GM12872 (cell line): ENCODE results near the gene PRSS53.

Experiments
- TF ChIP-seq, protein P1 (sequence below): IDR thresholded peaks from 3 replicates; pipeline ENCODE4 v1.5.1; 2011; ENCODE audit warnings: low read depth, mild to moderate bottlenecking, low read length, moderate library complexity; ENCODE audit not compliant: insufficient read depth

PRSS53 gene

DNA sequence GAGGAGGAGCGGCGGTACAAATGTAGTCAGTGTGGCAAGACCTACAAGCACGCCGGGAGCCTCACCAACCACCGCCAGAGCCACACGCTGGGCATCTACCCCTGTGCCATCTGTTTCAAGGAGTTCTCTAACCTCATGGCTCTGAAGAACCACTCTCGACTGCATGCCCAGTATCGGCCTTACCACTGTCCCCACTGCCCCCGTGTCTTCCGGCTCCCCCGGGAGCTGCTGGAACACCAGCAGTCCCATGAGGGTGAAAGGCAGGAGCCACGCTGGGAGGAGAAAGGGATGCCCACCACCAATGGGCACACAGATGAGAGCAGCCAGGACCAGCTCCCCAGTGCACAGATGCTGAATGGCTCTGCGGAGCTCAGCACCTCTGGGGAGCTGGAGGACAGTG lies 11.7 kb downstream of the PRSS53 start:
- TF ChIP-seq, protein P1, sequence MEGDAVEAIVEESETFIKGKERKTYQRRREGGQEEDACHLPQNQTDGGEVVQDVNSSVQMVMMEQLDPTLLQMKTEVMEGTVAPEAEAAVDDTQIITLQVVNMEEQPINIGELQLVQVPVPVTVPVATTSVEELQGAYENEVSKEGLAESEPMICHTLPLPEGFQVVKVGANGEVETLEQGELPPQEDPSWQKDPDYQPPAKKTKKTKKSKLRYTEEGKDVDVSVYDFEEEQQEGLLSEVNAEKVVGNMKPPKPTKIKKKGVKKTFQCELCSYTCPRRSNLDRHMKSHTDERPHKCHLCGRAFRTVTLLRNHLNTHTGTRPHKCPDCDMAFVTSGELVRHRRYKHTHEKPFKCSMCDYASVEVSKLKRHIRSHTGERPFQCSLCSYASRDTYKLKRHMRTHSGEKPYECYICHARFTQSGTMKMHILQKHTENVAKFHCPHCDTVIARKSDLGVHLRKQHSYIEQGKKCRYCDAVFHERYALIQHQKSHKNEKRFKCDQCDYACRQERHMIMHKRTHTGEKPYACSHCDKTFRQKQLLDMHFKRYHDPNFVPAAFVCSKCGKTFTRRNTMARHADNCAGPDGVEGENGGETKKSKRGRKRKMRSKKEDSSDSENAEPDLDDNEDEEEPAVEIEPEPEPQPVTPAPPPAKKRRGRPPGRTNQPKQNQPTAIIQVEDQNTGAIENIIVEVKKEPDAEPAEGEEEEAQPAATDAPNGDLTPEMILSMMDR: no peak

DNA sequence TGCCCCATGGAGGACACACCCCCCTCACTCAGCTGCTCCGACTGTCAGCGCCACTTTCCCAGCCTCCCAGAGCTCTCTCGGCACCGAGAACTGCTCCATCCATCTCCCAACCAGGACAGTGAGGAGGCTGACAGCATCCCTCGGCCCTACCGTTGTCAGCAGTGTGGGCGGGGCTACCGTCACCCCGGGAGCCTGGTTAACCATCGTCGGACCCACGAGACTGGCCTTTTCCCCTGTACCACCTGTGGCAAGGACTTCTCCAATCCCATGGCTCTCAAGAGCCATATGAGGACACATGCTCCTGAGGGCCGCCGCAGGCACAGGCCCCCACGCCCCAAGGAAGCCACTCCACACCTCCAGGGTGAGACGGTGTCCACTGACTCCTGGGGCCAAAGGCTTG lies 12.4 kb downstream of the PRSS53 start:
- TF ChIP-seq, protein P1: no peak

DNA sequence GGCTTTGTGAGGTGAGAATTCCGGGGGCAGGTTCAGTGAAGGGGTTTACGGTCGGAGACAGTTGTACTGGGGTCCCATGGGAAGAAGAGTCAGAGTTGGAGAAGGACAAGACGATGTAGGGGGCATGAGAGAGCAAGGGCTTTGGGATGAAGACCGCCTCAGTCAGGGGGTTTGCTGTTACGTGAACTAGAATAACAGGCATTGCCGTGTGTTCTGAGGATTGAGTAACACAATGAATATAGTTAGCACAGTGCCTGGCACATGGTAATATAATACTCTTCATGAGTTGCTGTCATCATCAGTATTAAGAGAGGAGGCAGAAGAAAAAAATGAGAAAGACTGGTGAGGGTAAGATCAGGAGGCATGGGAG lies 13.9 kb downstream of the PRSS53 start:
- TF ChIP-seq, protein P1: 0 out of 3 replicates have a peak, but pooled peaks have one; percentile 3

DNA sequence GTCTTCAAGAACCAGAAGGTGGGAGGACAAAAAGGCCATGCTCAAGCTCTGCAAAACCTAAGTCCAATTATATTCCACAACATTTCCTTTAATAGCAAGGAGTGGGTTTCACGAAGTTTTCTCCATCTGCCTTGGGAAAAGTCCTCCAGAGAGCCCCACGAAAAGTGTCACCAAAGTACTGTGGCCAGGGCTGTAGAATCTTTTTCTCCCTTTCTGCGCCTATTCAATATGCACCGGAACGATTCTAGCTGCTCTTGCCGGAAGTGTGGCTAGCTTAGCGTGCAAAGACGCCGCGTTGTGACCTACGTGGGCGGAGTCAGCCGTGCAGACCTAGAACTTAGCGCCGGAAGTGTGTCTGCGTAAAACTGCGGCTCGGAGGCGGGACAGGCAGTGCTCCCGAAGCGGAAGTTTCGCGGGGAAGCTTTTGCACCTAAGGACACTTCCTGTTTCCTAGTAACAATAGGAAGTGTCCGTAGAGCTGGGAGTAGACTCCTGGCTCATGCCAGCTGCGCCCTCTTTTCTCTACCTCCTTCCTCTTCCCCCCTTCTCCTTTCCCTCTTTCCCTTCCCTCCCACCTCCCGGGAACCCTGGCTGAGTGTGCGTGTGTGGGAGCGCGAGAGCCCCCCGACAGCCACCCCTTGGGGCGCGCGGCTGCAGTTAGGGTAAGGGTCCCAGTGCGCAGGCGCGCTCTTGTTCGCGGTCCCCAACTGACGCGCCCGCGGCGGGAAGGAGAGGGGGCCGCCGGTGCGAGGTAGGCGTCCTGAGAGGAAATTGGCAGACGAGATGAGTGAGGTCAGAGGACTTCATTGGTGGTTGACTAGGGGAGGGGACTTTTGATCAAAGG lies 14.6 kb downstream of the PRSS53 start, which contains the start of the genes ZNF646 and ZNF668:
Gene ZNF646, plus strand, starts transcription at position 453 of the 844 bp plus-strand sequence. CDS start 1,903 bp downstream, outside the sequence.
Gene ZNF668, minus strand, starts transcription at position 271 of the 844 bp plus-strand sequence. CDS start 9,781 bp downstream, outside the sequence.
- TF ChIP-seq, protein P1: peak; percentile 4; the same call in 1 of the 3 replicates

DNA sequence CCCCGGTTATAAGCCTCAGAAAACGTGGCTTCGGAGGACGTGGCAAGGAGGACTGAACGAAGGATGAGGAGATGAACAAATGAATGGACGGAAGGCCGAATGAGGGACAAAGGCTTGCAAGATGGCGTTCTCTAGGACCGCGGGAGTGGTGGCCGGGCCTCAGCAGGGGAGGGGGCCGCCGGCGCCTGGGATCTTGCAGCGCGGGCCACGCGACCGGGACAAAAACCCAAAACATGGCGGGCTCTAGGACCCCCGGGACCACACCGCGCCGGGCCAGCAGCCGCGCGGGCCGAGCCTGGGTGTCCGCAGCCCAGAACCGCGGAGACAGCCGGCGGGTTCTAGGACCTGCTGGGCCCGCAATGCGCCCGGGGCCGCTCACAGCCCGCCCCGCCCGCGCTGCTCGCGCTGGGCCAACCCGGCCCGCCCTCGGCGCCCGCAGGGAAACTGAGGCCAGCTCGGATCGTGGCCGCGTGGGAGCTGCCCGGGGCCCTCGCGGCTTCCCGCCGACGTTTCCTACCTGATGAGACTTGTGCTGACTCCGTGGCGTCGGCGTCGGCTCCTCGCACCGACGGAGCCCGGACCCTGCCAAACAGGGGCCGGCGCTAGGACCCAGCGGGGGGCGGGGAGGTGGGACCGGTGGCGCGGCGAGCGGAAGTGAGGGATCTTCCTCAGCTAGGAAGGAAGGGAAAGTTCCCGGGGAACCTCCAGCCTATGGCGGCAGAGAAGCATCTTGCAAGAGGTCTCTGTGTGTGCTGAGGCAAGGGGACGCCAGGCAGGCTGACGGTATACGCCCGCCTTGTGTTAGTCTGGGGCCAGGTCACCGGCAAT lies 15.4 kb downstream of the PRSS53 start:
- TF ChIP-seq, protein P1: no peak

DNA sequence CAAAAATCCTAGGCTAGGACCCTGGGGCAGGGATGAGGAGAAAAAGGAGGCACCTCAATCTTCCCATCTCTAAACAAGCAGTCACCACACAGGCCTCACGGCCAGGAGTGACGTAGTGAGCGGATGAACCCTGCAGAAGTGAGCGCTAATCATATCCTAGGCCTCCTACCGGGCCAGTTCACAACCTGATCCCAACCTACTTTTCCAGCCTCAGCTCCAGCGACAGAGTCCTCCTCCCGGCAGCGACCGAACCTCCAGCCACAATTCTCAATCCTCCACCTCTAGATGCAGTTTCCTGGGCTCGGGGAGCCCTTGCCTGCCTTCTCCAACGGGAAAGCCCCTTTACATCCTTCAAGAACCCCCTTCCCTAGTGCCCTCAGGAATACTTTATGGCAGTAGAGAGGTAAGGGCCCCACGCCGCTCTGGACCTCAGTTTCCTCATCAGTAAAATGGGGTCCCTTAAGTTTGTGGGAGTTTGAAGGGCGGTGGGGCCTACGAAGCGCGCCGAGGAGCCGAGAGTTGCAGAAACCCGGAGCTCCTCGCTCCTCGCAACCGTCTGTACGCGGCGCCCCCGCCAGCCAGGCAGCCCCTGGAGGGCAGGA lies 16.1 kb downstream of the PRSS53 start:
- TF ChIP-seq, protein P1: no peak

DNA sequence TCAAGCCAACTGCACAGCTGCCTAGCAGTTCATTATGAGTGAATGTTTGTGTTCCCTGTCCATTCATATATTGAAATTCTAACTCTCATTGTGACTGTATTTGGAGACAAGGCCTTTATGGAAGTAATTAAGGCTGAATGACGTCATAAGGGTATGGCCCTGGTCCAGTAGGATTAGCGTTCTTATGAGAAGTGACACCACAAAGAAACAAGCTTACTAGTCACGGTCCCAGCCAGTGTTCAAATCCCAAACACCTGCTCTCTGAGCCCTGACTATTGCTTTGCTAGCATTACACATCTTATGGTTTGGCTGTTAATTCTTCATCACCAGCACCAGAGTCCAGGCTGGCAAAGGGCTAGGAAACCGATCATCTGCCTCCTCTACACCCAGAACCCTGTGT lies 16.9 kb downstream of the PRSS53 start:
- TF ChIP-seq, protein P1: no peak
